Ovary (tissue), 9 donors: ENCODE measurements around the gene RPTOR. TPM values are rescaled to one million over a fixed set of nuclear protein-coding genes. Genes with fewer than 3 reads are reported as not detected.

ENCODE experiments used
- DNase-seq, 5 donors: peaks; one replicate each; pipeline ENCODE4 v3.0.0-alpha.2; 2019 to 2020
- H3K27ac ChIP-seq, 2 donors: fragments of 200-600 bp; one replicate each; pipeline versions ENCODE4 v1.5.1 to v1.8.0; 2019 to 2022
- H3K27me3 ChIP-seq: fragments of 200-600 bp; one replicate; pipeline ENCODE4 v1.8.0; 2022
- H3K36me3 ChIP-seq: fragments of 200-600 bp; sonication (generic); one replicate; pipeline ENCODE4 v1.5.1; 2019
- H3K4me1 ChIP-seq: one replicate; pipeline ENCODE4 v1.8.1; 2013; ENCODE audit warnings: mild to moderate bottlenecking, moderate library complexity; ENCODE audit not compliant: insufficient read depth
- H3K4me3 ChIP-seq: fragments of 200-600 bp; sonication (generic); one replicate; pipeline ENCODE4 v1.5.1; 2017
- H3K9me3 ChIP-seq, 2 donors: fragments of 200-600 bp in 1 of 2; sonication (generic) in 1 of 2; one replicate each; pipeline versions ENCODE4 v1.5.1 to v1.8.1; 2013 to 2019; ENCODE audit warnings: mild to moderate bottlenecking in 1 of 2, moderate library complexity in 1 of 2
- EP300 ChIP-seq: sonication (generic); formaldehyde crosslinking; IDR thresholded peaks from one replicate; pipeline ENCODE4 v1.6.1; 2017; ENCODE audit warnings: antibody characterized with exemption
- POLR2A ChIP-seq: fragments of 450-650 bp; IDR thresholded peaks from one replicate; pipeline ENCODE4 v1.6.1; 2017; ENCODE audit warnings: antibody characterized with exemption, mild to moderate bottlenecking, moderate library complexity
- WGBS, 3 donors: extraction: QIAGEN DNeasy Blood & Tissue Kit in 1 of 3; methylation state at CpG; one replicate each; pipeline versions ENCODE4 v1.1.5 to v1.1.7; 2013 to 2017; 5-methylcytosine and 5-hydroxymethylcytosine counted together
- intact Hi-C, 4 donors: fragments of 100-400 bp; cut with DNase I; formaldehyde crosslinking; loops; one replicate each; pipeline versions ENCODE4 v1.11.0 to v1.15.1; 2022 to 2023
- polyA plus RNA-seq, 2 donors: library from polyadenylated mRNA; stranded (reverse); fragments of 200-250 nt in 1 of 2; fragments of 350-450 nt in 1 of 2; fragmentation: Illumina TruSeq in 1 of 2; extraction: RNeasy Lipid Tissue Mini Kit (QIAGEN cat#74804) in 1 of 2; gene quantifications; one replicate each; pipeline ENCODE4 v1.2.3, GENCODE V29; 2013 to 2014
- total RNA-seq, 7 donors: library from RNA; depleted of rRNA in 2 of 7; stranded (reverse); fragments of >200 nt in 2 of 7; fragmentation: NEBNext Ultra II Directional in 3 of 7; extraction: Animal tissue kit (Norgen Biotek cat#: 25700) in 3 of 7; gene quantifications; one replicate each; pipeline versions ENCODE4 v1.1.0 to v1.2.4, GENCODE V29; 2016 to 2023
- TF ChIP-seq, protein P1 (sequence below), 3 donors: fragments of 450-650 bp in 2 of 3; fragments of 200-600 bp in 1 of 3; IDR thresholded peaks; one replicate each; pipeline versions ENCODE4 v1.5.1 to v1.8.0; 2016 to 2022; ENCODE audit warnings: antibody characterized with exemption in 3 of 3, mild to moderate bottlenecking in 1 of 3
- donor health status: DM: no; HTN: no; CAD: no; lungs with moderate emphysema.
- donor health status: DM: no; HTN: no; CAD: no.
- donor health status: Bipolar disorder and iron deficiency.
- donor health status: DM: yes; HTN: yes; CAD: no.
- donor health status: DM: no; HTN: no; CAD: no.
- donor health status: DM: yes; HTN: yes; CAD: no.

RPTOR gene
- total and polyA plus RNA-seq, 9 donors, result 11.1 to 41.9 (median 27.9) TPM

DNA sequence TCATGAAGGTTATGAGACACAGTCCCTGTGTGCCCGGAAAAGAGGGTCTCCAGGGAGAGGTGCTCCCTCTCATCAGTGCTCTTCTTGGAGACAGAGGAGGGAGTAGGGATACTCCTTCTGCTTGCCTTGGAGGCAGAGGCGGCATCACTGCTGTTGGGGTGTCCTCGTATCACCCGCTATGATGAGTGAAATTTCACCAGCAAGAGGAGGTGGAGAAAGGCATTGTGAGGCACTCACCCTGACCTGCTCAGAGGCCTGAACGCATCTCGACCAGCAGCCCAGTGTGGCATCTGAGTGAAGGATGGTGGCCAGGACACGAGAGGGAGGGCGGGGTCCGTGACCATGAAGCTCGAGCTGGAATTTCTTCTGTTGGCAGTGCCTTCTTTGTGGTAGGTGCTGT, 224.9 kb downstream of the RPTOR start:
- Histone ChIP-seq H3K9me3 (no peaks in the 10 kb centered on the region), H3K4me3 (no peak overlapping the region), H3K36me3 (no peaks in the 10 kb centered on the region), H3K27me3 (no peaks in the 10 kb centered on the region), H3K27ac (no peak overlapping the region), H3K4me1 (no peaks in the 10 kb centered on the region)
- whole genome bisulfite sequencing, 3 donors, result 91 to 94% (median 92%) methylated on average over 10 of the region's 10 CpGs
- TF ChIP-seq POLR2A, result no peak
- TF ChIP-seq, protein P1, sequence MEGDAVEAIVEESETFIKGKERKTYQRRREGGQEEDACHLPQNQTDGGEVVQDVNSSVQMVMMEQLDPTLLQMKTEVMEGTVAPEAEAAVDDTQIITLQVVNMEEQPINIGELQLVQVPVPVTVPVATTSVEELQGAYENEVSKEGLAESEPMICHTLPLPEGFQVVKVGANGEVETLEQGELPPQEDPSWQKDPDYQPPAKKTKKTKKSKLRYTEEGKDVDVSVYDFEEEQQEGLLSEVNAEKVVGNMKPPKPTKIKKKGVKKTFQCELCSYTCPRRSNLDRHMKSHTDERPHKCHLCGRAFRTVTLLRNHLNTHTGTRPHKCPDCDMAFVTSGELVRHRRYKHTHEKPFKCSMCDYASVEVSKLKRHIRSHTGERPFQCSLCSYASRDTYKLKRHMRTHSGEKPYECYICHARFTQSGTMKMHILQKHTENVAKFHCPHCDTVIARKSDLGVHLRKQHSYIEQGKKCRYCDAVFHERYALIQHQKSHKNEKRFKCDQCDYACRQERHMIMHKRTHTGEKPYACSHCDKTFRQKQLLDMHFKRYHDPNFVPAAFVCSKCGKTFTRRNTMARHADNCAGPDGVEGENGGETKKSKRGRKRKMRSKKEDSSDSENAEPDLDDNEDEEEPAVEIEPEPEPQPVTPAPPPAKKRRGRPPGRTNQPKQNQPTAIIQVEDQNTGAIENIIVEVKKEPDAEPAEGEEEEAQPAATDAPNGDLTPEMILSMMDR (IDR thresholded peaks at IDR 0.05), result no peak
- no peak for TF ChIP-seq EP300
- intact Hi-C loops, result no loop called here
- DNase-seq, result no peak

DNA sequence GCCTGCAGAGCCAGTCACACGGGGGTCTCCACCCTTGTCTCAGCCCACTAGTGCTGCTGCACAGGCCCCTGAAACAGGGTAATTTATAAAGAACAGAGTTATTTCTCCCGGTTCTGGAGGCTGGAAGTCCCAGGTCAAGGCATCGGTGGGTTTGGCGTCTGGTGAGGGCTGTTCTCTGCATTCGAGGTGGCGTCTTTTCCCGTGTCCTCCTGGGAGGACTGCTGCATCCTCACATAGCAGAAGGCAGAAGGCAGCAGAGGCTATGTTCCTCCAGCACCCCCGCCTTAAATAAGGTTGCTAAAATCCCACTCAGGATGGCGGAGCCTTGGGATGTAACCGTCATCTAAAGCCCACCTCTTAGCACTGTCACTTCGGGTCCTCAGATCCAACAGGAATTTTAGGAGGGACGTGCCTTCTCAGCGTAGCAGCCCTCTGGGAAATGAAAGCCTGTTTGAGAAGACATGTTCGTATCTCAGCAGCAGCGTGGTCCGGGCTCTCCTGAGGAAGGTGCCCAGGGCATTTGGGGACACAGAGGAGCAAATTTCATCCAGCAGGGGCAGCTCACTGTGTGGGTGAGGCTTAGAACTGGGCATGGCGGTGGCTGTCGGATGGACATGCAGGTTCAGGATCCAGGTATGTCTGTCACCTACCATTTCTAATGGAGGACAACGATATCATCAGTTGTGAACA, 225.4 kb downstream of the RPTOR start:
- no peaks in the 10 kb centered on the region for H3K27me3 ChIP-seq
- DNase-seq, result no peak
- no peaks in the 10 kb centered on the region for H3K4me1 ChIP-seq
- intact Hi-C loops, result loop anchor here in 1 of 4 donors (10.0 kb wide), 1 partner anchor 65 kb away; no protein-coding TSS in a partner anchor
- no peak overlapping the region for H3K4me3 ChIP-seq
- no peak for TF ChIP-seq POLR2A
- TF ChIP-seq, protein P1 (IDR thresholded peaks at IDR 0.05), result no peak
- no peak for TF ChIP-seq EP300
- H3K36me3 ChIP-seq, result no peaks in the 10 kb centered on the region
- H3K27ac ChIP-seq, result no peak overlapping the region
- 90 to 93% (median 91%) methylated on average over 19 of the region's 19 CpGs for WGBS, 3 donors
- no peaks in the 10 kb centered on the region for H3K9me3 ChIP-seq

DNA sequence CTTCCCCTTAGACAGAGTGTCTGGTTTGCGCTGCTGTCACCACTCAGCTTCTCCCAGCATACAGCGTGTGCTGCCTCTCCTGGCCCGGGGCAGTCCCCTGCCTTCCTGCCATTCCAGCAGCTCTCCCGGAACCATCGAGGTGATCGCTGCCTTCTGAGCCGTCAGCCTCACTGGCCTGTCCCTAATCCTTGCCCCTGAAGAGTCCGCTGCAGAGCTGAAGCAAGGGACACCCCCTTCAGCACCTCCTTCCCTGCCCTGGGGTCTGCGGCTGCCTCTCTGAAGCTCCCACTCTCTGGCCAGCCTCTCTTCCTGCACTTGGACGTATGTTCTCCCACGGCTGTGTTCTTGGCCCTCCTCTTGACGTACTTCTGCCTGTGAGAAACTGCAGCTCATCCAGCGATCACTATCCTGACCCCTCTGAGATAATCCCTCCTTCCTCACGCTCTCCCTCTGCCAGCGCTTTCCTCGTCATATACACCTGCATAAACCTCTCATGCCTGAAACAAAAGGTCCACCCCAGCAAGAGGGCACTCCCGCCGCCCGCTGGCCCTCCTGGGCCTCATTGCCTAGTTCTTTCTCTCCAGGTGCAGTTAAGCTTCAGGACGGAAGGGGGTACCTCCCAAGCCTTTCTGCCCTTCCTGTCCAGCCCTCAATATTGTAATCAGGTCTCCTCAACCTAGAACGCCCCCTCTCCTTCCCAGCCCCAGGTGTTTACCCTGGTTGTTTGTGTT, 226.4 kb downstream of the RPTOR start:
- Histone ChIP-seq H3K36me3 (no peaks in the 10 kb centered on the region), H3K9me3 (no peaks in the 10 kb centered on the region), H3K4me3 (no peak overlapping the region), H3K4me1 (no peaks in the 10 kb centered on the region), H3K27ac (no peak overlapping the region), H3K27me3 (no peaks in the 10 kb centered on the region)
- 89 to 90% (median 89%) methylated on average over 21 of the region's 21 CpGs for WGBS, 3 donors
- intact Hi-C loops, result loop anchor here in 1 of 4 donors (10.0 kb wide), 1 partner anchor 64 kb away; no protein-coding TSS in a partner anchor
- no peak for TF ChIP-seq EP300
- TF ChIP-seq, protein P1 (IDR thresholded peaks at IDR 0.05), result no peak
- no peak for TF ChIP-seq POLR2A
- no peak for DNase-seq

DNA sequence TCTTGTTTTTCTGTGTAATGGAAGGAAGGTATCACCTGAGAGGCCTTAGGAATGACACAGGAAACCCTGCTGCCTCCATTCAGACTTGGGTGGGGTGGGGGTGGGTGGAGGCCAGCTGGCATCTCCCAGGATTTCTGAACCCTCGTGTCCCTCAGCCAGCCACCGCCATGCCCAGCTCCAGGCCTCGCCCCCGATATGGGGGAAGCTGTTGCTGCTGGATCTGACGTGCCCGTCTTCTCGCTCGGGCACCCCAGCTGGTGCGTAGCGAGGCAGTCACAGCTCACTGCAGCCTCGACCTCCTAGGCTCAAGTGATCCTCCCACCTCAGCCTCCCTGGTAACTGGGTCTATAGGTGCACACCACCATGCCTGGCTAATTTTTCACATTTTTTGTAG, 227.0 kb downstream of the RPTOR start:
- Histone ChIP-seq H3K9me3 (no peaks in the 10 kb centered on the region), H3K36me3 (no peaks in the 10 kb centered on the region), H3K4me1 (no peaks in the 10 kb centered on the region), H3K27me3 (no peaks in the 10 kb centered on the region), H3K4me3 (no peak overlapping the region), H3K27ac (no peak overlapping the region)
- intact Hi-C loops, result loop anchor here in 1 of 4 donors (10.0 kb wide), 1 partner anchor 63 kb away; no protein-coding TSS in a partner anchor
- WGBS, 3 donors, result 85 to 92% (median 90%) methylated on average over 11 of the region's 11 CpGs
- DNase-seq, result no peak
- no peak for TF ChIP-seq POLR2A
- no peak for TF ChIP-seq EP300
- TF ChIP-seq, protein P1 (IDR thresholded peaks at IDR 0.05), result no peak
